Left ventricle myocardium inferior (tissue), 1 donor: Measurements from ENCODE around the gene TPK1. TPM values are rescaled to one million over a fixed set of nuclear protein-coding genes. Genes with fewer than 3 reads are reported as not detected.

Experiments used
- DNase-seq: peaks from one replicate; pipeline ENCODE4 v3.0.0-alpha.2; 2020
- H3K27ac ChIP-seq: fragments of 200-600 bp; replicated peaks from 2 replicates; pipeline ENCODE4 v1.8.0; 2021
- H3K27me3 ChIP-seq: fragments of 200-600 bp; 2 replicates; pipeline ENCODE4 v1.8.0; 2021; ENCODE audit warnings: low read depth
- H3K36me3 ChIP-seq: fragments of 200-600 bp; 2 replicates; pipeline ENCODE4 v1.8.0; 2021
- H3K4me1 ChIP-seq: fragments of 200-600 bp; 2 replicates; pipeline ENCODE4 v1.8.0; 2021
- H3K4me3 ChIP-seq: fragments of 200-600 bp; 2 replicates; pipeline ENCODE4 v1.8.0; 2021; ENCODE audit warnings: mild to moderate bottlenecking, moderate library complexity
- H3K9me3 ChIP-seq: fragments of 200-600 bp; replicated peaks from 2 replicates; pipeline ENCODE4 v1.8.0; 2021
- CTCF ChIP-seq: fragments of 200-600 bp; IDR thresholded peaks from 2 replicates; pipeline ENCODE4 v1.8.0; 2021; ENCODE audit warnings: antibody characterized with exemption, mild to moderate bottlenecking, borderline replicate concordance
- intact Hi-C: fragments of 100-400 bp; cut with micrococcal nuclease; formaldehyde crosslinking; loops from one replicate; pipeline ENCODE4 v1.11.0; 2022
- total RNA-seq: library from RNA; stranded (reverse); fragmentation: NEBNext Ultra II Directional; extraction: Animal tissue kit (Norgen Biotek cat#: 25700); gene quantifications from one replicate; pipeline ENCODE4 v1.2.1, GENCODE V29; 2021
- donor health status: DM: no; HTN: yes; CAD: no; lungs with severe emphysema.

Gene TPK1
- total RNA-seq, 1 donor from 2014 or later, result 3.5 TPM

DNA sequence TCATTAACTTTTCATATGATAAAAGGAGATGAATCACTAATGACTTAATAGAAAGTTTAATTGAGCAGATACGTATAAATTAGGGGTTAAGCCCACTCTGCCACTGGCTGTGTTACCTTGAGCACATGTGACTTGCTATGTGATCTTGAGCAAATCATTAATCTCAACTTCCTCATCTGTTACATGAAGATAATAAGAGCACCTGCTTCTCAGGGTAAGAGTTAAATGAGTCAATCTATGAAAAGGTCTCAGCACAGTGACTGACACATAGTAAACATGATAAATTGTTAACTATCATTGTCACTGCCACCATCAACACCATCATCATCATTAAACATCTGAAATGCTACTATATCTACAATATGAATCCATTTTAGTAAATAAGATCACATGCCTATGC lies 110.8 kb downstream of the TPK1 start:
- no peaks in the 10 kb centered on the region for H3K27me3 ChIP-seq
- no peak overlapping the region for H3K4me3 ChIP-seq
- intact Hi-C loops, result no loop called here
- TF ChIP-seq CTCF, result no peak
- H3K4me1 ChIP-seq, result peaks cover 6% of the 10 kb centered on the region
- H3K27ac ChIP-seq, result no peak overlapping the region
- H3K36me3 ChIP-seq, result no peaks in the 10 kb centered on the region
- H3K9me3 ChIP-seq, result no peaks in the 10 kb centered on the region
- no peak for DNase-seq

DNA sequence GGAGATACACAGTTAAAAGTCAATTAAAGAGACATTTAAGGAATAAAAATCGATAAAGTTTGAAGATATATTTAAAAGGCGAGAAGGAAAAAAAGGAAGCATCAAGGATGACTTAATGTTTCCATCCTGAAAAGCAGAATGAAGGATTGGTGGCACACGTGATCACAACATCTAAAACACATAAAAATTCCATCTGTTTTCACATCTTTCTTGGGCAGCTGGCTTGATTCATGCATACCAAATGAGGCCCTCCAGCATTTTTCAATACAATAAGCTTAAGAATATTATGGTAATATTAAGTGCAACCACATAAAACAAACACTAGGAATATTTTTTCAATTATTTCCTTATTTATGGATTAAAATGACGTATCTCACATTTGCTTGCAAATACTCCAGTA lies 112.6 kb downstream of the TPK1 start:
- intact Hi-C loops, result no loop called here
- DNase-seq, result no peak
- no peak for TF ChIP-seq CTCF
- H3K4me1 ChIP-seq, result peaks cover under 1% of the 10 kb centered on the region
- H3K9me3 ChIP-seq, result no peaks in the 10 kb centered on the region
- no peaks in the 10 kb centered on the region for H3K36me3 ChIP-seq
- no peak overlapping the region for H3K4me3 ChIP-seq
- no peaks in the 10 kb centered on the region for H3K27me3 ChIP-seq
- no peak overlapping the region for H3K27ac ChIP-seq

DNA sequence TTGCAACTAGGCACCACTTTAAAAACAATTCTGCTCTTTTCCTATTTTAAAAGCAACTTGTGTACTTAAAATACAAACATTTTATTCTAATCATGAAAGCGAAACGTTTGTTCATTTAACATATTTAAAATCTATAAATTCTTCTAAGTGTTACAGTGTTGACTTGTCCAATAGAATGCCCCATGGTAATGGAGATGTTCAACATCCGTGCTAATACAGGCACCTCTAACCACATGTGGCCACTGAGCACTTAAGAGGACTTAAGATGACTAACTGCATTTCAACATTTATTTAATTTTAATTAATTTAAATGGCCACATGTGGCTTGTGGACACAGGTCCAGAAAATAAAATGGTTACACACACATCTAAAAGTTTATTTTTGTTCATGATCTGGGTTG lies 115.1 kb downstream of the TPK1 start:
- DNase-seq, result no peak
- H3K4me1 ChIP-seq, result no peaks in the 10 kb centered on the region
- H3K27ac ChIP-seq, result no peak overlapping the region
- no peaks in the 10 kb centered on the region for H3K36me3 ChIP-seq
- intact Hi-C loops, result no loop called here
- TF ChIP-seq CTCF, result no peak
- no peaks in the 10 kb centered on the region for H3K27me3 ChIP-seq
- H3K4me3 ChIP-seq, result no peak overlapping the region
- H3K9me3 ChIP-seq, result no peaks in the 10 kb centered on the region

GRCh38 chr7:144720149-144720548 lies 115.7 kb downstream of the TPK1 start:
- TF ChIP-seq CTCF, result no peak
- Histone ChIP-seq H3K9me3 (no peaks in the 10 kb centered on the region), H3K27me3 (no peaks in the 10 kb centered on the region), H3K4me3 (no peak overlapping the region), H3K36me3 (no peaks in the 10 kb centered on the region), H3K4me1 (no peaks in the 10 kb centered on the region), H3K27ac (no peak overlapping the region)
- DNase-seq, result no peak
- intact Hi-C loops, result no loop called here

GRCh38 chr7:144717720-144718119 lies 118.1 kb downstream of the TPK1 start:
- H3K4me3 ChIP-seq, result no peak overlapping the region
- intact Hi-C loops, result no loop called here
- H3K27me3 ChIP-seq, result no peaks in the 10 kb centered on the region
- no peak for DNase-seq
- H3K4me1 ChIP-seq, result no peaks in the 10 kb centered on the region
- H3K36me3 ChIP-seq, result no peaks in the 10 kb centered on the region
- no peak for TF ChIP-seq CTCF
- no peak overlapping the region for H3K27ac ChIP-seq
- H3K9me3 ChIP-seq, result no peaks in the 10 kb centered on the region

- no peaks in the 10 kb centered on the region for H3K9me3 ChIP-seq
- no peak for TF ChIP-seq CTCF
- intact Hi-C loops, result no loop called here
- no peak overlapping the region for H3K4me3 ChIP-seq
- no peaks in the 10 kb centered on the region for H3K4me1 ChIP-seq
- H3K27me3 ChIP-seq, result no peaks in the 10 kb centered on the region
- no peak for DNase-seq
- H3K27ac ChIP-seq, result no peak overlapping the region
- no peaks in the 10 kb centered on the region for H3K36me3 ChIP-seq
Measured at GRCh38 chr7:144713850-144714249, 122.0 kb downstream of the TPK1 start.
